ENCODE data around the gene ABCC3. TPM values are rescaled to one million over a fixed set of nuclear protein-coding genes. Genes with fewer than 3 reads are reported as not detected.
A peak's percentile ranks its signal among the peaks of the same experiment; 100 is the strongest.

Gene ABCC3
- 100 to 1,000 TPM; 166 to 453 (median 211) TPM for total RNA-seq
- long read RNA-seq, donor 1, full-length matches to known transcripts: 39 of 131 reads
- long read RNA-seq, donor 1, partial matches to known transcripts: 47 of 131 reads
- long read RNA-seq, donor 1, other reads (novel, unspliced or antisense): 45 of 131 reads
- long read RNA-seq, donor 2, full-length matches to known transcripts: 13 of 28 reads
- long read RNA-seq, donor 2, partial matches to known transcripts: 6 of 28 reads
- long read RNA-seq, donor 2, other reads (novel, unspliced or antisense): 9 of 28 reads

DNA sequence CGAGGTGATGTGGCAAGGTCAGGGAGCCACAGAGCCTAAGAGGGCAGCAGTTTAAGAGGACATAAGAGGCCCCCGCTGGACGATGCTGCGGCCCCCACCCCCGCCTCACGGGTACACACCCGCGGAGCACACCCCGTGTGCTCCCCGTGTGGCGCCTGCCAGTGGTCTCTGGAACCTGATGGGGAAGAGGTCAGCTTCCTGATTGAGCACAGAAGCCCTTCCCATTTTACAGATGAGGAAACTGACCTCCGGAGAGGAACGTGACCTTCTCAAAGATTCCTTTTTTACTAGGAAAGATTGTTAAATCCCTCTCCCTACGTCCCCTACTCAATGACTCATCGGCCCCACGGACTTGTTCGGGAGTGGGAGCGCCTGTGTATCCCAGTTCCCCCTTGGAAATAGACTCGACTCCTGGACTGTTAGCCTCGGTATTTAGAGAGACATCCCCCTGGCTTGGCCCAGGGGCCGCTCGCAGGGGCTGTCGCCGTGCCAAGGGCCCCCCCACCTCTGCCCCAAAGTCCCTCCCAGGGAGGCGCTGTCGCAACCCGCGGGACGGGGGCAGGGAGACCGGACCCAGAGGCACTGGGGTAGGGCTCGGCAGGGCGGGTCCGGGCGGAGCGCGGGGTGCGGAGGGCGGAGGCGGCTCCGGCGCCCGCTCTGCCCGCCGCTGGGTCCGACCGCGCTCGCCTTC, at the start of gene ABCC3:
ABCC3 (plus strand) TSS at position 658 of the 691 bp plus-strand sequence. CDS start 56 bp downstream, outside the sequence.
- TF ChIP-seq CTCF (IDR thresholded peaks at IDR 0.05): no peak
- DNase-seq (peak; percentile 84 to 91 (median 87)), ATAC-seq (peak; percentile 72)
- intact Hi-C loops (cut with DNase I, micrococcal nuclease): loop anchor here (5.0 to 10.0 kb wide), 2 partner anchors 50 to 58 kb away; no protein-coding TSS in a partner anchor
- H3K4me1 ChIP-seq (ENCODE audit: low read depth): peaks cover 47% of the 10 kb centered on the region
- H3K36me3 ChIP-seq (ENCODE audit: low read depth): no peaks in the 10 kb centered on the region
- H3K4me3 ChIP-seq: peak within 1 kb of the TSS; percentile 68
- H3K9me3 ChIP-seq: no peaks in the 10 kb centered on the region

DNA sequence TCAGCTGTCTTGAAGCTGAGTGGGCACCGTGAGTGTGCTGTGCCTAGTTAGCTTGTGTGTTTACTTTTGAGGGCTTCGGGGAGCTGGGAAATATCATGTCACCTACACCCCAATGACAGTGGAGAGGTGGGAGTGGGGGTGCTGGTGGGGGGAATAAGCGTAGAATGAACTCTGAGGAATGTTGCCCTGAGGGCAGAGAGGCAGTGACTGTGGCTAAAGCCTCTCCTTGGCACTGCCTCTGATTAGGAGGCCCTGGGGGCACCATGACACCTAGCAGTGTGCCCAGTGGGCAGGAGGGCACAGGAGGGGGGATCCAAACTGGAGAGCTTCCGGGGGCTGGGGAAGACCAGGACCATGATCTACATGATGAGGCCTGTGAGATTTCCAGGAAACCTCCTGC, 49.3 kb upstream of the ABCC3 start:
- intact Hi-C loops (cut with DNase I, micrococcal nuclease): no loop called here
- no peak for TF ChIP-seq CTCF (IDR thresholded peaks at IDR 0.05)
- no peak for DNase-seq
- Histone ChIP-seq H3K4me3 (no peak overlapping the region), H3K9me3 (no peaks in the 10 kb centered on the region), H3K4me1 (ENCODE audit: low read depth) (no peaks in the 10 kb centered on the region), H3K36me3 (ENCODE audit: low read depth) (no peaks in the 10 kb centered on the region)
- no peak for ATAC-seq

DNA sequence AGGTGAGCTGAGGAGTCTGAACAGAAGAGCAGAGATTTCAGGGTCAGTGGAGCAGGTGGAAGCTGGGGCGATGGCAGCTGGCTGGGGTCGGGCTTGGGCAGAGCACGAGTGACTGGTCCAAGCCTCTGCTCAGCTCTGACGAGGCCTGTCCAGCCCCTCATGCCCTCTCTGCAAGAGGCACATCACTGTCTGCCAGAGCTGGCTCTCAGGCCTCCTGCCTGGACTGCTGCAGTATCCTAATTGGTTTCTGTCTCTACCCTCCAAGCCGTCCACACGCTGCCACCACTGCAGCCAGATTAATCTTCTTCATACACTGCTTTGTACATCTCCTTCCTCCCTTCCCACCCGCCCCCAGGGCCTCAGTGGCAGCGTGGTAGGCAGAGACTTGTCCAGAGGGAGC, 48.8 kb upstream of the ABCC3 start:
- no peaks in the 10 kb centered on the region for H3K9me3 ChIP-seq
- H3K36me3 ChIP-seq (ENCODE audit: low read depth): no peaks in the 10 kb centered on the region
- ATAC-seq: no peak
- intact Hi-C loops (cut with DNase I, micrococcal nuclease): no loop called here
- H3K4me1 ChIP-seq (ENCODE audit: low read depth): no peaks in the 10 kb centered on the region
- no peak for TF ChIP-seq CTCF (IDR thresholded peaks at IDR 0.05)
- H3K4me3 ChIP-seq: no peak overlapping the region
- DNase-seq: no peak

GRCh38 chr17:50586421-50587247, 48.0 kb upstream of the ABCC3 start:
- no peak for DNase-seq
- intact Hi-C loops (cut with DNase I, micrococcal nuclease): no loop called here
- Histone ChIP-seq H3K4me1 (ENCODE audit: low read depth) (no peaks in the 10 kb centered on the region), H3K9me3 (no peaks in the 10 kb centered on the region), H3K4me3 (no peak overlapping the region), H3K36me3 (ENCODE audit: low read depth) (no peaks in the 10 kb centered on the region)
- no peak for TF ChIP-seq CTCF (IDR thresholded peaks at IDR 0.05)
- no peak for ATAC-seq

DNA sequence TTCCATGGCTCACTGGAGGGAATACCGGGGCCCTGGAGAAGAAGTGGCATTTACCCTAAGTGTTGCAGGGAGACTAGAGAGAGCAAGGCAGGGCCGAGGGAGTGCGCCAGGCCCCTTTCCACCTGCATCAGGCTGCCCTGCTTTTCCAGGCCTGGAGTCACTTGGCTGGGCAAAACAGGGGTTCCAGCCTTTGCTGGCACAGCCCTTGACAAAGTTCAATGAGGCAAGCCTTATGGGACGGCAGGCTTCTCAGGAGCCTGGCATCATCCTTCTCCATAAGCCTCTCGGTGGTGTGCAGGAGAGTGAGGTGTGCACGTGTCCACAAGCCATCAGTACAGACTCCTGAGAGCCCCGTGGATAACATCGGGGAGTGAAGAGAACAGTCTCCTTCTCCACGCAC, 47.1 kb upstream of the ABCC3 start:
- TF ChIP-seq CTCF (IDR thresholded peaks at IDR 0.05): no peak
- Histone ChIP-seq H3K4me1 (ENCODE audit: low read depth) (no peaks in the 10 kb centered on the region), H3K9me3 (no peaks in the 10 kb centered on the region), H3K36me3 (ENCODE audit: low read depth) (no peaks in the 10 kb centered on the region), H3K4me3 (no peak overlapping the region)
- intact Hi-C loops (cut with DNase I, micrococcal nuclease): no loop called here
- no peak for ATAC-seq
- DNase-seq: no peak

All from mucosa of descending colon (tissue), 3 donors.